Neural cell (in vitro differentiated cells): ENCODE results near the gene PRKG1. TPM values are rescaled to one million over a fixed set of nuclear protein-coding genes. Genes with fewer than 3 reads are reported as not detected.

Experiments
- H2AFZ ChIP-seq: fragments of 200-600, 300-800 bp; sonication (generic), shearing (Covaris generic); 2 replicates; pipeline ENCODE4 v1.6.0; 2014; ENCODE audit warnings: low read depth, mild to moderate bottlenecking, antibody characterized with exemption, low read length, moderate library complexity
- H3F3A ChIP-seq: fragments of 200-600 bp; shearing (Covaris generic); 2 replicates; pipeline ENCODE4 v1.6.1; 2016; ENCODE audit warnings: mild to moderate bottlenecking, moderate library complexity, mixed read lengths, antibody characterized with exemption, low read length; ENCODE audit not compliant: insufficient read depth, poor library complexity, severe bottlenecking
- H3K27ac ChIP-seq: fragments of 200-600, 300-800 bp; sonication (generic), shearing (Covaris generic); 2 replicates; pipeline ENCODE4 v1.5.1; 2014; ENCODE audit warnings: mild to moderate bottlenecking, low read length, moderate library complexity
- H3K27me3 ChIP-seq: fragments of 300-800, 200-600 bp; sonication (generic), shearing (Covaris generic); 2 replicates; pipeline ENCODE4 v1.6.0; 2014; ENCODE audit warnings: mild to moderate bottlenecking, low read depth, low read length, moderate library complexity; ENCODE audit not compliant: insufficient read depth
- H3K36me3 ChIP-seq: fragments of 300-800, 200-600 bp; sonication (generic), shearing (Covaris generic); 2 replicates; pipeline ENCODE4 v1.5.1; 2014; ENCODE audit warnings: mild to moderate bottlenecking, antibody characterized with exemption, low read length, moderate library complexity; ENCODE audit not compliant: insufficient read depth
- H3K4me2 ChIP-seq: fragments of 300-800, 200-600 bp; sonication (generic), shearing (Covaris generic); 2 replicates; pipeline ENCODE4 v1.6.0; 2014; ENCODE audit warnings: mild to moderate bottlenecking, low read length
- H3K4me3 ChIP-seq: fragments of 300-800, 200-600 bp; sonication (generic), shearing (Covaris generic); 2 replicates; pipeline ENCODE4 v1.5.1; 2014; ENCODE audit warnings: mild to moderate bottlenecking, low read length, moderate library complexity
- H3K79me2 ChIP-seq: fragments of 200-600 bp; shearing (Covaris generic); replicated peaks from 2 replicates; pipeline ENCODE4 v1.6.0; 2014; ENCODE audit warnings: mild to moderate bottlenecking, low read length, moderate library complexity; ENCODE audit not compliant: insufficient read depth
- H3K9ac ChIP-seq: fragments of 300-800, 200-600 bp; sonication (generic), shearing (Covaris generic); 2 replicates; pipeline ENCODE4 v1.6.1; 2016; ENCODE audit warnings: mild to moderate bottlenecking, low read length, mixed read lengths
- H3K9me2 ChIP-seq: fragments of 200-600 bp; shearing (Covaris generic); 2 replicates; pipeline ENCODE4 v1.6.1; 2016; ENCODE audit warnings: mild to moderate bottlenecking, low read length, mixed read lengths; ENCODE audit not compliant: insufficient read depth
- H3K9me3 ChIP-seq: fragments of 200-600, 300-800 bp; sonication (generic), shearing (Covaris generic); 2 replicates; pipeline ENCODE4 v1.6.1; 2016; ENCODE audit warnings: mild to moderate bottlenecking, mixed run types, low read length, moderate library complexity, mixed read lengths
- H4K20me1 ChIP-seq: fragments of 200-600 bp; shearing (Covaris generic); 2 replicates; pipeline ENCODE4 v1.6.1; 2016; ENCODE audit warnings: mild to moderate bottlenecking, mixed run types; ENCODE audit not compliant: insufficient read depth
- EP300 ChIP-seq: fragments of 450-650 bp; conservative IDR thresholded peaks from 2 replicates; pipeline ENCODE4 v1.6.1; 2014; ENCODE audit warnings: antibody characterized with exemption, mild to moderate bottlenecking, moderate library complexity; ENCODE audit not compliant: poor library complexity, severe bottlenecking
- EZH2 ChIP-seq: fragments of 200-600, 300-800 bp; shearing (Covaris generic), sonication (generic); IDR thresholded peaks from 2 replicates; pipeline ENCODE4 v1.6.1; 2014; ENCODE audit warnings: antibody characterized with exemption, low read length, borderline replicate concordance, mild to moderate bottlenecking; ENCODE audit not compliant: insufficient read depth, poor library complexity, severe bottlenecking
- MXI1 ChIP-seq: fragments of 450-650 bp; conservative IDR thresholded peaks from 2 replicates; pipeline ENCODE4 v1.6.1; 2014; ENCODE audit warnings: antibody characterized with exemption, mild to moderate bottlenecking; ENCODE audit not compliant: poor library complexity, severe bottlenecking
- POLR2AphosphoS5 ChIP-seq: IDR thresholded peaks from 2 replicates; pipeline ENCODE4 v1.6.1; 2012
- RAD21 ChIP-seq: fragments of 450-650 bp; conservative IDR thresholded peaks from 2 replicates; pipeline ENCODE4 v1.6.1; 2014; ENCODE audit warnings: antibody characterized with exemption, mild to moderate bottlenecking, moderate library complexity
- REST ChIP-seq: IDR thresholded peaks from 2 replicates; pipeline ENCODE4 v1.6.1; 2012; ENCODE audit warnings: borderline replicate concordance
- SMC3 ChIP-seq: fragments of 450-650 bp; conservative IDR thresholded peaks from 2 replicates; pipeline ENCODE4 v1.6.1; 2014; ENCODE audit warnings: antibody characterized with exemption, mild to moderate bottlenecking, moderate library complexity; ENCODE audit not compliant: poor library complexity
- TAF1 ChIP-seq: IDR thresholded peaks from 2 replicates; pipeline ENCODE4 v1.6.1; 2012; ENCODE audit warnings: low read depth
- polyA plus RNA-seq: library from polyadenylated mRNA; depleted of rRNA; stranded (reverse); fragments of >200 nt; gene quantifications from 2 replicates; pipeline ENCODE4 v1.2.3, GENCODE V29; 2014
- TF ChIP-seq, protein P1 (sequence below): fragments of 450-650 bp; IDR thresholded peaks from 2 replicates; pipeline ENCODE4 v1.5.1; 2014; ENCODE audit warnings: antibody characterized with exemption, mild to moderate bottlenecking, moderate library complexity; ENCODE audit not compliant: poor library complexity, severe bottlenecking

PRKG1 gene
- polyA plus RNA-seq, 1 donor from 2014 or later, result 2.2 TPM

- Histone ChIP-seq H3F3A (no peaks in the 10 kb centered on the region), H3K36me3 (no peaks in the 10 kb centered on the region), H3K4me3 (no peak overlapping the region), H3K27me3 (no peaks in the 10 kb centered on the region), H4K20me1 (no peaks in the 10 kb centered on the region), H3K4me2 (no peak overlapping the region), H2AFZ (no peak overlapping the region), H3K27ac (no peak overlapping the region), H3K9me2 (no peaks in the 10 kb centered on the region), H3K79me2 (no peaks in the 10 kb centered on the region), H3K9ac (no peak overlapping the region), H3K9me3 (no peaks in the 10 kb centered on the region)
- TF ChIP-seq SMC3, result no peak
- no peak for TF ChIP-seq EP300
- no peak for TF ChIP-seq POLR2AphosphoS5
- TF ChIP-seq RAD21, result no peak
Observed at GRCh38 chr10:51802030-51802429, 727.7 kb downstream of the PRKG1 start.

DNA sequence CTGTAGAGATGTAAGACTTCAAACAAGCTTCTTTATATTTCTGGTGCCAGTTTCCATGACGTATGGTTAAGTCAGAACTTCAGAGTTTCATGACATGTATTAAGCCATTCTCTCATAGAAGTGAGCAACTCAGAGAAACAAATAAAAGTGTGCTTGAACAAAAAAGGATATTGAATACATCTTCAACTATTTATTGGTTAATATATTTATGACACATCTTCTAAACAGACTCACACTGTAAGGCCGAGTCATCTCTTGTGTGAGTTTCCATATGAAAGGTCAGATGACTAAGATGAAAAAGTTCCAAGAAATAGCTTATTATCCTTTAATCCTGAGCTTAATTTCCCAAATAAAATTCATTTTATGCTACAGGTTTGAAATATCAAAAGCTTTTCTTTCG, 730.6 kb downstream of the PRKG1 start:
- no peaks in the 10 kb centered on the region for H3K36me3 ChIP-seq

More for the DNA sequence above, 730.6 kb downstream of the PRKG1 start:
- H4K20me1 ChIP-seq, result no peaks in the 10 kb centered on the region
- H2AFZ ChIP-seq, result no peak overlapping the region
- no peaks in the 10 kb centered on the region for H3K9me3 ChIP-seq
- no peaks in the 10 kb centered on the region for H3K9me2 ChIP-seq
- H3K4me3 ChIP-seq, result no peak overlapping the region
- H3K27ac ChIP-seq, result no peak overlapping the region
- no peaks in the 10 kb centered on the region for H3F3A ChIP-seq
- TF ChIP-seq EP300 (no peak), REST (no peak), MXI1 (no peak), SMC3 (no peak), TAF1 (no peak), RAD21 (no peak), POLR2AphosphoS5 (no peak), EZH2 (no peak)
- TF ChIP-seq, protein P1, sequence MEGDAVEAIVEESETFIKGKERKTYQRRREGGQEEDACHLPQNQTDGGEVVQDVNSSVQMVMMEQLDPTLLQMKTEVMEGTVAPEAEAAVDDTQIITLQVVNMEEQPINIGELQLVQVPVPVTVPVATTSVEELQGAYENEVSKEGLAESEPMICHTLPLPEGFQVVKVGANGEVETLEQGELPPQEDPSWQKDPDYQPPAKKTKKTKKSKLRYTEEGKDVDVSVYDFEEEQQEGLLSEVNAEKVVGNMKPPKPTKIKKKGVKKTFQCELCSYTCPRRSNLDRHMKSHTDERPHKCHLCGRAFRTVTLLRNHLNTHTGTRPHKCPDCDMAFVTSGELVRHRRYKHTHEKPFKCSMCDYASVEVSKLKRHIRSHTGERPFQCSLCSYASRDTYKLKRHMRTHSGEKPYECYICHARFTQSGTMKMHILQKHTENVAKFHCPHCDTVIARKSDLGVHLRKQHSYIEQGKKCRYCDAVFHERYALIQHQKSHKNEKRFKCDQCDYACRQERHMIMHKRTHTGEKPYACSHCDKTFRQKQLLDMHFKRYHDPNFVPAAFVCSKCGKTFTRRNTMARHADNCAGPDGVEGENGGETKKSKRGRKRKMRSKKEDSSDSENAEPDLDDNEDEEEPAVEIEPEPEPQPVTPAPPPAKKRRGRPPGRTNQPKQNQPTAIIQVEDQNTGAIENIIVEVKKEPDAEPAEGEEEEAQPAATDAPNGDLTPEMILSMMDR, result no peak
- no peaks in the 10 kb centered on the region for H3K79me2 ChIP-seq
- H3K9ac ChIP-seq, result no peak overlapping the region
- no peaks in the 10 kb centered on the region for H3K27me3 ChIP-seq
- no peak overlapping the region for H3K4me2 ChIP-seq
